ENCODE measurements around the gene ASB10.

- no peak for TF ChIP-seq CTCF (IDR thresholded peaks at IDR 0.05)
- no peak for TF ChIP-seq POLR2A (IDR thresholded peaks at IDR 0.05)
These were observed 48.2 kb upstream of the ASB10 start for GRCh38 chr7:151235091-151235787.

Data from esophagus squamous epithelium (tissue), 4 donors.